Anterior cingulate cortex (tissue), 58 donors: ENCODE measurements around the gene HMGA1.
A peak's percentile ranks its signal among the peaks of the same experiment; 100 is the strongest.

Experiments used
- DNase-seq, 58 donors: peaks; one replicate each; lab custom pipeline; 2025; lab: John Stamatoyannopoulos, UW

The HMGA1 gene

GRCh38 chr6:34223381-34223955 is 13.2 kb upstream of the HMGA1 start:
- DNase-seq: peak in 1 of 58 donors; percentile 34

GRCh38 chr6:34223956-34224940 is 12.4 kb upstream of the HMGA1 start:
- DNase-seq: peak; percentile 24 to 95 (median 85)

GRCh38 chr6:34225551-34225950 is 11.1 kb upstream of the HMGA1 start:
- DNase-seq: no peak

GRCh38 chr6:34226066-34226465 is 10.6 kb upstream of the HMGA1 start:
- DNase-seq: no peak

GRCh38 chr6:34226731-34227586 is 9.7 kb upstream of the HMGA1 start:
- DNase-seq: peak in 1 of 58 donors; percentile 30

DNA sequence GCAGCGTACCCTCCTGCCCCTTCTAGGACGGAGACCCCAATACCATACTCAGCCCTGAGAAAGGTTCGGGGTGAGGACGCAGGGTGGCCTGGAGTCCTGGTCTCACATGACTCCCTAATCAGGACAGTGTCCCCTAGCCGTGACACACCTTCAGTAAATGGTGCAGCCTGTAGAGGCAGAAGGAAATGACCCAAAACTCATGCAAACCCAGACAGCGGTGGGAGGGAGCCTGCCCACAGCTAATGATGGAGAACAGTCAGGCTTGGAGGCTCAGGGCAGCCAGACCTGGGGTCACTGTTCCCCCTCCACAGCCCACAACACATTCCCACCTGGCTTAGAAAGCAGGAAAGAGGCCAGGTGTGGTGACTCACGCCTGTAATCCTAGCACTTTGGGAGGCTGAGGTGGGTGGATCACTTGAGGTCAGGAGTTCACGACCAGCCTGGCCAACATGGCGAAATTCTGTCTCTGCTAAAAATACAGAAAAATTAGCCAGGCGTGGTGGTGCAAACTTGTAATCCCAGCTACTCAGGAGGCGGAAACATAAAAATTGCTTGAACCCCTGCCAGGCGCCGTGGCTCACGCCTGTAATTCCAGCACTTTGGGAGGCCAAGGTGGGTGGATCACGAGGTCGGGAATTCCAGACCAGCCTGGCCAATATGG is 8.8 kb upstream of the HMGA1 start:
- no peak for DNase-seq

GRCh38 chr6:34229877-34230276 is 6.8 kb upstream of the HMGA1 start:
- no peak for DNase-seq

GRCh38 chr6:34230653-34231371 is 5.9 kb upstream of the HMGA1 start:
- no peak for DNase-seq

- no peak for DNase-seq
Observed at GRCh38 chr6:34231566-34232336, 4.9 kb upstream of the HMGA1 start.

GRCh38 chr6:34232901-34233300 is 3.8 kb upstream of the HMGA1 start:
- DNase-seq: peak in 5 of 58 donors; percentile 15 to 31 (median 26)

- DNase-seq: no peak
Observed at GRCh38 chr6:34233867-34234266, 2.8 kb upstream of the HMGA1 start.

GRCh38 chr6:34234667-34235306 is 1.9 kb upstream of the HMGA1 start:
- DNase-seq: no peak

GRCh38 chr6:34235307-34236130 is 1.2 kb upstream of the HMGA1 start:
- peak in 1 of 58 donors; percentile 20 for DNase-seq

GRCh38 chr6:34236131-34236442 is 586 bp upstream of the HMGA1 start:
- peak in 1 of 58 donors; percentile 8 for DNase-seq

GRCh38 chr6:34237316-34237721 is 646 bp downstream of the HMGA1 start:
- peak in 5 of 58 donors; percentile 17 to 55 (median 51) for DNase-seq

- peak in 19 of 58 donors; percentile 15 to 46 (median 32) for DNase-seq
Observed at GRCh38 chr6:34237722-34238584, 1.3 kb downstream of the HMGA1 start.
